GM12878 (cell line): ENCODE results near the gene SAMD4A.

Experiments
- CHD2 ChIP-seq: IDR thresholded peaks from 2 replicates; pipeline ENCODE4 v1.6.1; 2011; ENCODE audit warnings: low read depth, low read length, improper control_type of control experiment, borderline replicate concordance
- HDAC2 ChIP-seq: fragments of 200-600 bp; sonication (generic); IDR thresholded peaks from 2 replicates; pipeline ENCODE4 v1.6.1; 2017
- MXI1 ChIP-seq: fragments of 150-350 bp; IDR thresholded peaks from 2 replicates; pipeline ENCODE4 v1.6.1; 2011; ENCODE audit warnings: low read depth, mild to moderate bottlenecking, inconsistent platforms, low read length, improper control_type of control experiment
- MYB ChIP-seq: fragments of 150-350 bp; IDR thresholded peaks from 2 replicates; pipeline ENCODE4 v1.6.1; 2014; ENCODE audit warnings: mild to moderate bottlenecking, low read depth, low read length, borderline replicate concordance
- POLR2A ChIP-seq: IDR thresholded peaks from 2 replicates; pipeline ENCODE4 v1.6.1; 2011; ENCODE audit warnings: low read depth, mild to moderate bottlenecking, low read length
- POLR2AphosphoS5 ChIP-seq: IDR thresholded peaks from 2 replicates; pipeline ENCODE4 v1.6.1; 2011; ENCODE audit warnings: mild to moderate bottlenecking, low read length, inconsistent platforms
- SUPT20H ChIP-seq: IDR thresholded peaks from 2 replicates; pipeline ENCODE4 v1.6.1; 2011; ENCODE audit warnings: low read depth, mild to moderate bottlenecking, low read length, moderate library complexity, borderline replicate concordance; ENCODE audit not compliant: control insufficient read depth
- SUZ12 ChIP-seq: fragments of 200-600 bp; sonication (generic); IDR thresholded peaks from one replicate; pipeline ENCODE4 v1.6.1; 2018; ENCODE audit warnings: antibody characterized with exemption, mild to moderate bottlenecking; ENCODE audit not compliant: unreplicated experiment
- ZZZ3 ChIP-seq: IDR thresholded peaks from 2 replicates; pipeline ENCODE4 v1.6.1; 2011; ENCODE audit warnings: low read depth; ENCODE audit not compliant: control insufficient read depth, insufficient read length
- TF ChIP-seq, protein P1 (sequence below), 3 experiments: IDR thresholded peaks in 2 of 3; conservative IDR thresholded peaks in 1 of 3; 2 replicates each; pipeline ENCODE4 v1.5.1; 2011; ENCODE audit warnings: low read depth in 3 of 3, low read length in 3 of 3, mild to moderate bottlenecking in 3 of 3, control low read depth in 2 of 3, moderate library complexity in 2 of 3, inconsistent platforms in 1 of 3, mixed read lengths in 1 of 3; ENCODE audit not compliant: control insufficient read depth in 2 of 3, insufficient read depth in 1 of 3; ENCODE audit errors: extremely low read depth in 1 of 3
- TF ChIP-seq, protein P2 (sequence below): fragments of 450-650 bp; IDR thresholded peaks from 2 replicates; pipeline ENCODE4 v1.6.1; 2016; ENCODE audit warnings: mild to moderate bottlenecking, moderate library complexity, borderline replicate concordance

DNA sequence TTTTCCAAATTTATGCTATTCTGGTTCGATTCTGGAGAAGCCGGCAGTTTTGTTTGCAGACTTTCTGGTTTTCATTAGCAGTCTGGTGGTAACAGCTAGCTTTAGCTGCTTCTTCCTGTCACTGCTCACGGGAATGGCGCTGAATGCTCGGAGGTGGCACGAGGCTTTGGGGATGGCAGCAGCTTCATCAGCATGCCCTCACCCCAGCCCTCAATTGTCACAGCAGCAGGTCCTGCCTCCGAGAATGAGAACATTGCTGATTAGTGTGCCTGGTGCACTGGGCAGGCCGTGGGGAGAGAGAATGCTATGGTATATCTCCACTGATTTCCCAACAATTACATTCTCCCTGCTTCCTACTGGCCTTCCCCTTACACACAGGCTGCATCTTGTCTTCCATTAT, 73.6 kb downstream of the SAMD4A start:
- no peak for TF ChIP-seq HDAC2
- no peak for TF ChIP-seq CHD2
- no peak for TF ChIP-seq ZZZ3
- TF ChIP-seq, protein P1, sequence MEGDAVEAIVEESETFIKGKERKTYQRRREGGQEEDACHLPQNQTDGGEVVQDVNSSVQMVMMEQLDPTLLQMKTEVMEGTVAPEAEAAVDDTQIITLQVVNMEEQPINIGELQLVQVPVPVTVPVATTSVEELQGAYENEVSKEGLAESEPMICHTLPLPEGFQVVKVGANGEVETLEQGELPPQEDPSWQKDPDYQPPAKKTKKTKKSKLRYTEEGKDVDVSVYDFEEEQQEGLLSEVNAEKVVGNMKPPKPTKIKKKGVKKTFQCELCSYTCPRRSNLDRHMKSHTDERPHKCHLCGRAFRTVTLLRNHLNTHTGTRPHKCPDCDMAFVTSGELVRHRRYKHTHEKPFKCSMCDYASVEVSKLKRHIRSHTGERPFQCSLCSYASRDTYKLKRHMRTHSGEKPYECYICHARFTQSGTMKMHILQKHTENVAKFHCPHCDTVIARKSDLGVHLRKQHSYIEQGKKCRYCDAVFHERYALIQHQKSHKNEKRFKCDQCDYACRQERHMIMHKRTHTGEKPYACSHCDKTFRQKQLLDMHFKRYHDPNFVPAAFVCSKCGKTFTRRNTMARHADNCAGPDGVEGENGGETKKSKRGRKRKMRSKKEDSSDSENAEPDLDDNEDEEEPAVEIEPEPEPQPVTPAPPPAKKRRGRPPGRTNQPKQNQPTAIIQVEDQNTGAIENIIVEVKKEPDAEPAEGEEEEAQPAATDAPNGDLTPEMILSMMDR (IDR thresholded peaks at IDR 0.05 in 2 of 3, conservative IDR thresholded peaks at IDR 0.05 in 1 of 3; ENCODE audit: control insufficient read depth in 2 of 3, extremely low read depth in 1 of 3, insufficient read depth in 1 of 3, low read depth in 3 of 3, low read length in 3 of 3), result no peak
- TF ChIP-seq POLR2AphosphoS5, result no peak
- TF ChIP-seq MXI1, result no peak
- TF ChIP-seq, protein P2, sequence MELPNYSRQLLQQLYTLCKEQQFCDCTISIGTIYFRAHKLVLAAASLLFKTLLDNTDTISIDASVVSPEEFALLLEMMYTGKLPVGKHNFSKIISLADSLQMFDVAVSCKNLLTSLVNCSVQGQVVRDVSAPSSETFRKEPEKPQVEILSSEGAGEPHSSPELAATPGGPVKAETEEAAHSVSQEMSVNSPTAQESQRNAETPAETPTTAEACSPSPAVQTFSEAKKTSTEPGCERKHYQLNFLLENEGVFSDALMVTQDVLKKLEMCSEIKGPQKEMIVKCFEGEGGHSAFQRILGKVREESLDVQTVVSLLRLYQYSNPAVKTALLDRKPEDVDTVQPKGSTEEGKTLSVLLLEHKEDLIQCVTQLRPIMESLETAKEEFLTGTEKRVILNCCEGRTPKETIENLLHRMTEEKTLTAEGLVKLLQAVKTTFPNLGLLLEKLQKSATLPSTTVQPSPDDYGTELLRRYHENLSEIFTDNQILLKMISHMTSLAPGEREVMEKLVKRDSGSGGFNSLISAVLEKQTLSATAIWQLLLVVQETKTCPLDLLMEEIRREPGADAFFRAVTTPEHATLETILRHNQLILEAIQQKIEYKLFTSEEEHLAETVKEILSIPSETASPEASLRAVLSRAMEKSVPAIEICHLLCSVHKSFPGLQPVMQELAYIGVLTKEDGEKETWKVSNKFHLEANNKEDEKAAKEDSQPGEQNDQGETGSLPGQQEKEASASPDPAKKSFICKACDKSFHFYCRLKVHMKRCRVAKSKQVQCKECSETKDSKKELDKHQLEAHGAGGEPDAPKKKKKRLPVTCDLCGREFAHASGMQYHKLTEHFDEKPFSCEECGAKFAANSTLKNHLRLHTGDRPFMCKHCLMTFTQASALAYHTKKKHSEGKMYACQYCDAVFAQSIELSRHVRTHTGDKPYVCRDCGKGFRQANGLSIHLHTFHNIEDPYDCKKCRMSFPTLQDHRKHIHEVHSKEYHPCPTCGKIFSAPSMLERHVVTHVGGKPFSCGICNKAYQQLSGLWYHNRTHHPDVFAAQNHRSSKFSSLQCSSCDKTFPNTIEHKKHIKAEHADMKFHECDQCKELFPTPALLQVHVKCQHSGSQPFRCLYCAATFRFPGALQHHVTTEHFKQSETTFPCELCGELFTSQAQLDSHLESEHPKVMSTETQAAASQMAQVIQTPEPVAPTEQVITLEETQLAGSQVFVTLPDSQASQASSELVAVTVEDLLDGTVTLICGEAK, result no peak
- TF ChIP-seq SUPT20H, result no peak
- TF ChIP-seq MYB, result no peak
- TF ChIP-seq SUZ12, result no peak
- no peak for TF ChIP-seq POLR2A
